ENCODE measurements around the gene DIP2A.

The DIP2A gene

DNA sequence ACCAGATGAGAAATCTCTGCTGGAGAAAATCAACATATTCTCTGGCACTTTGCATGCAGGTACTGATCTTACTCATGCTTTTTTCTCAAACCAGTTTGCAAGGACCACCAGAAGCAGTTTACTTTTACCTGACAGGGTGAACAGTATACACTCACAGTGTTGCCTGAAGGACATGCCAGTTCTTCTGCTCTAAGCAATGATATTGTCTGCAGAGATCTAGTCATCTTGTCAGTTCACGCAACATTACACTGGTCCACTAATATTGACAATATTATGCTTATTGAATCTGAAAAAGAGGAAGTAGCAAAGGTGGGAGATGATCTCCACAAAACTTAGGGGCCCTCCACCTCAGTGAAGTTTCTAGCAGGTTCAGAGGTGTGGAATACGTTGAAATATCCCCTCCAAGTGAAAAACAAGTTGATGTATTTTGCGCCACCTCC, 150.0 kb downstream of the DIP2A start:
- peak overlapping the region; percentile 40; the same call in 1 of the 2 replicates for H3K4me3 ChIP-seq (ENCODE audit: low read depth, low read length)
- peak; percentile 69 for DNase-seq (ENCODE audit: low read depth)
- TF ChIP-seq, protein P1, sequence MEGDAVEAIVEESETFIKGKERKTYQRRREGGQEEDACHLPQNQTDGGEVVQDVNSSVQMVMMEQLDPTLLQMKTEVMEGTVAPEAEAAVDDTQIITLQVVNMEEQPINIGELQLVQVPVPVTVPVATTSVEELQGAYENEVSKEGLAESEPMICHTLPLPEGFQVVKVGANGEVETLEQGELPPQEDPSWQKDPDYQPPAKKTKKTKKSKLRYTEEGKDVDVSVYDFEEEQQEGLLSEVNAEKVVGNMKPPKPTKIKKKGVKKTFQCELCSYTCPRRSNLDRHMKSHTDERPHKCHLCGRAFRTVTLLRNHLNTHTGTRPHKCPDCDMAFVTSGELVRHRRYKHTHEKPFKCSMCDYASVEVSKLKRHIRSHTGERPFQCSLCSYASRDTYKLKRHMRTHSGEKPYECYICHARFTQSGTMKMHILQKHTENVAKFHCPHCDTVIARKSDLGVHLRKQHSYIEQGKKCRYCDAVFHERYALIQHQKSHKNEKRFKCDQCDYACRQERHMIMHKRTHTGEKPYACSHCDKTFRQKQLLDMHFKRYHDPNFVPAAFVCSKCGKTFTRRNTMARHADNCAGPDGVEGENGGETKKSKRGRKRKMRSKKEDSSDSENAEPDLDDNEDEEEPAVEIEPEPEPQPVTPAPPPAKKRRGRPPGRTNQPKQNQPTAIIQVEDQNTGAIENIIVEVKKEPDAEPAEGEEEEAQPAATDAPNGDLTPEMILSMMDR (IDR thresholded peaks at IDR 0.05; ENCODE audit: insufficient read depth, low read depth, low read length, missing control alignments): no peak

DNA sequence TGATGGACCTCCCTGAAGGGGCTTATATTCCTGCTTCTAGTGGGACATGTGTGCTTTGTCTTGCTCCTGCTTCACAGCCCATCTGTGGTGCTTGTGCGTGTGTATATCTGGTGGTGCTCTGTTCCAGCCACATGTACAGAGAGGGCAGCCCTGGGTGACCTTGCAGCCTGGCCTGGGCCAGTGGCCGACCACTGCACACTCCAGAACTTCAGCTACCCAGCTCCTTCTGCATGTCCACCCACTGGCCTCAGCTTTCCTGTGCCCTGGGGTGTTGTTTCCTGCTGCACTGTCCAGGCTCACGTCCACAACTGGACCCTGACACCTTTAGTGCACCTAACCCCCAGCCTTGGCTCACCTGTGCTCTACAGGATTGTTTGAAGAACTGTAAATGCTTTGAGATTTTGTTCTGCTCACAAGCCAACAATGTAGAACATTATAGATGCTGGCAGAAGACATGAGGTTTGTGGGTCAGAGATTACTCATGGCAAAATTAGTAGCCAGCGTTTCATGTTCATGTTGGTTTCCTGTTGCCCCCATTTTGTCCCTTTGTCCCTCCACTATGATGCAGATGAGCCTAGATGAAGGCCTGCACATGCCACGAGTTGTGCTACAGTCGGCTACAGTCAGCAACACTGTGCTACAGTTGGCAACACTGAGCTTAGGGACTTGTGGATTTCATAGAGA, 151.5 kb downstream of the DIP2A start:
- H3K4me3 ChIP-seq (ENCODE audit: low read depth, low read length): peak overlapping the region; percentile 40
- TF ChIP-seq, protein P1 (IDR thresholded peaks at IDR 0.05; ENCODE audit: insufficient read depth, low read depth, low read length, missing control alignments): no peak
- DNase-seq (ENCODE audit: low read depth): peak; percentile 21

DNA sequence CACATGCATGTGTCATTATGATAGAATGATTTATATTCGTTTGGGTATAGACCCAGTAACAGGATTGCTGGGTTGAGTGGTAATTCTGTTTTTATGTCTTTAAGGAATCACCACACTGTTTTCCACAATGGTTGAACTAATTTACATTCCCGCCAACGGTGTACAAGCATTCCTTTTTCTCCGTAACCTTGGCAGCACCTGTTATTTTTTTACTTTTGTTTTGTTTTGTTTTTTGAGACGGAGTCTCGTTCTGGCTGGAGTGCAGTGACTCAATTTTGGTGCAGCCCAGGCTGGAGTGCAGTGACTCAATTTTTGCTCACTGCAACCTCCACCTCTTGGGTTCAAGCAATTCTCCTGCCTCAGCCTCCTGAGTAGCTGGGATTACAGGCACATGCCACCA, 154.7 kb downstream of the DIP2A start:
- TF ChIP-seq, protein P1 (IDR thresholded peaks at IDR 0.05; ENCODE audit: insufficient read depth, low read depth, low read length, missing control alignments): no peak
- H3K4me3 ChIP-seq (ENCODE audit: low read depth, low read length): no peak overlapping the region
- no peak for DNase-seq (ENCODE audit: low read depth)

DNA sequence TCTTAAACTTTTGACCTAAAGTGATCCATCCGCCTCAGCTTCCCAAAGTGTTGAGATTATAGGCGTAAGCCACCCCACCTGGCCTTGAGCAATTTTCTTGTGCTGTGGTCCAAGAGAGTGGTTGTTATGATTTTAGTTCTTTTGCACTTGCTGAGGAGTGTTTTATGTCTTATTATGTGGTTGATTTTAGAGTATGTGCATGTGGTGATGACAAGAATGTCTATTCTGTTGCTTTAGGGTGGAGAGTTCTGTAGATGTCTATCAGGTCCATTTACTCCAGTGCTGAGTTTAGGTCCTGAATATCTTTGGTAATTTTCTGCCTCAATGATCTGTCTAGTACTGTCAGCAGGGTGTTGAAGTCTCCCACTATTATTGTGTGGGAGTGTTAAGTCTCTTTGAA, 157.4 kb downstream of the DIP2A start:
- TF ChIP-seq, protein P1 (IDR thresholded peaks at IDR 0.05; ENCODE audit: insufficient read depth, low read depth, low read length, missing control alignments): no peak
- no peak overlapping the region for H3K4me3 ChIP-seq (ENCODE audit: low read depth, low read length)
- no peak for DNase-seq (ENCODE audit: low read depth)

DNA sequence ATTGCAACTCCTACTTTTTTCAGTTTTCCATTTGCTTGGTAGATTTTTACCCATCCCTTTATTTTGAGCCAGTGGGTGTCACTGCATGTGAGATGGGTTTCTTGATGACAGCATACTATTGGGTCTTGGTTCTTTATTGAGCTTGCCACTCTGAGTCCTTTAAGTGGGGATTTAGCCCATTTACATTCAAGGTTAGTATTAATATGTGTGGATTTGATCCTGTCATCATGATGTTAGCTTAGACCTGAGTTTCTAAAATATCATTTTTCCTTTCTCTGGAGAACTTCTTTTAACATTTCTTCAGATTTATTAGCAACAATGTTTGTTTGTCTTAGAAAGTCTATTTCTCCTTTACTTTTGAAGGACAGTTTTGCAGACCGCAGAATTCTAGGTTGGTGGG, 158.0 kb downstream of the DIP2A start:
- H3K4me3 ChIP-seq (ENCODE audit: low read depth, low read length): no peak overlapping the region
- no peak for DNase-seq (ENCODE audit: low read depth)
- TF ChIP-seq, protein P1 (IDR thresholded peaks at IDR 0.05; ENCODE audit: insufficient read depth, low read depth, low read length, missing control alignments): no peak

DNA sequence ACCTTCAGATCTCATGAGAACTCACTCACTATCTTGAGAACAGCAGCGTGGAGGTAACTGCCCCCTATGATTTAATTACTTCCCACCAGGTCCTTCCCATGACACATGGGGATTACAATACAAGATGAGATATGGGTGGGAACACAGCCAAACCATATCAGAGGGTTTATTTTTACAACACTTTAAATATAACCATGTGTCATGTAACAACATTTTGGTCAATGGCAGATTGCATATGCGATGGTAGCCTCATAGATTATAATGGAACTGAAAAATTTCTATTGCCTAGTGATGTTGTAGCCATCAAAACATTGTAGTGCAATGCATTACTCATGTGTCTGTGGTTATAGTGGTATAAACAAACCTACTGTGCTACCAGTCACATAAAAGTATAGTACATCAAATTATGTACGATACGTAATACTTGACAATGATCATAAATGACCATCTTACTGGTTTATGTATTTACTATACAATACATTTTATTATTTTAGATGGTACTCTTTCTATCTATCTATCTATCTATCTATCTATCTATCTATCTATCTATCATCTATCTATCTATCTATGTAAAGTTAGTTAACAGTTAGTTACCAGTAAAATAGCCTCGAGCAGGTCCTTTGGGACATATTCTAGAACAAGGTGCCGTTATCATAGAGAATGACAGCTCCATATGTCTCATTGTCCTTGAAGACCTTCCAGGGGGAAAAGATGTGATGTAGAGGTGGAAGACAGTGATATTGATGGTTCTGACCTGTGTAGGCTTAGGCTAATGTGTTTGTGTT, 158.8 kb downstream of the DIP2A start:
- no peak for DNase-seq (ENCODE audit: low read depth)
- H3K4me3 ChIP-seq (ENCODE audit: low read depth, low read length): no peak overlapping the region
- TF ChIP-seq, protein P1 (IDR thresholded peaks at IDR 0.05; ENCODE audit: insufficient read depth, low read depth, low read length, missing control alignments): no peak

Measured in GM12865 (cell line).